NCI-H82 (cell line): Measurements from ENCODE around the gene TULP4.
"Not testable (repeated sequence)": the region's sequence is repeated elsewhere in the genome, so short reads cannot be mapped to it uniquely, and the experiment has no call there.

Experiments used
- DNase-seq: peaks from one replicate; lab custom pipeline; 2025; lab: John Stamatoyannopoulos, UW

The TULP4 gene

DNA sequence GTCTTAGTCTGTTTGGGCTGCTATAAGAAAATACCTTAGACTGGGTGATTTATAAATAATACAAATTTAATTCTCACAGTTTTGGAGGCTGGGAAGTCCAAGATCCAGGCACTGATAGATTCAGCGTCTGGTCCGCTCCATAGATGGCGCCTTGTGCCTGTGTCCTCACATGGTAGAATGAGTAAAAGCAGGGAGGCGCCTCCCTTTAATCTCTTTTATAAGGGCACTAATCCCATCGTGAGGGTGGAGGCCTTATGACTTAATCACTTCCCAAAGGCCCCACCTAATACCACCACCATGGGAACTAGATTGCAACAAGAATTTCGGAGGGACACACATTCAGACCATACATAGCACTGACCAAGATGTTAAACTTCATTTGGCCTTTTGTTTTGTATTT lies 156.4 kb downstream of the TULP4 start:
- DNase-seq = peak; percentile 94

- not testable (repeated sequence) for DNase-seq
Measured at GRCh38 chr6:158470023-158470422, 157.8 kb downstream of the TULP4 start.

DNA sequence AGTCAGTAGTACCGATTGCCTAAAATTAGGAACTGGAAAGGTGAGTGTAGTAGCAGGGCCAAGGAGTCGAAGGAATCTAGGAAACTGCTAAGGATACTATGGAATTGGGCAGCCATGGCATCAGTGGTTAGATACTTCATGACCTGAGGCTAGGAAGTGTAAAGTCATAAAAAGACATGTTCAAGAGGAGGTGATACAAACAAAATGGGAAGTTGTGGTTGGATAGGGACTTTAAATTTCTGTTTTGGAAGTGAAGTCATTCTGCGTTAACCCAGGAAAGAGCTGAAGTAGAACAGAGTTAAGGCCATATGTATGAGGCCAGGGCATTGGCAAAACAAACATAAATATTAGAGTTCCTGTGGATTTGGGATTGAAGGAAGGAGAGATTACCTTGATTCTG lies 159.1 kb downstream of the TULP4 start:
- no peak for DNase-seq

- peak; percentile 66 for DNase-seq
Measured at GRCh38 chr6:158472447-158472846, 160.2 kb downstream of the TULP4 start.

DNA sequence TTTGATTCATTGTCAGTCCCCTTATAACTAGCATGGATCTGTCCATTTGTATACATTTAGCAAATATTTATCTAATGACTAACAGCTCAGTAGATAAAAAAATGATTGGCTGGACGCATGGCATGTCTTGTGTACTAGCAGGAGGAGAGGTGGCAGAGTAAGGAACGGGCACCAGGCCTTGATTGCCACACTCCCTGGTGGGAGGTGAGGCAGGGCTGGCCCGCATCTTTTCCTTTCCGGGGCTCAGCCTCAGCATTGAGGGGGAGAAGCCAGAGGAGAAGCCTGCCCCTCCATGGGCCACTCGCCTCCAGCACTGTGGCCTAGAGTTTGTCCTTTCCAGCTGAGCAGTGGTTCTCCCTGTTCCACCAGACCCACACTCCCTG lies 162.7 kb downstream of the TULP4 start:
- peak; percentile 86 for DNase-seq

GRCh38 chr6:158475344-158476302 lies 163.4 kb downstream of the TULP4 start:
- DNase-seq = peak; percentile 96

- no peak for DNase-seq
Measured at GRCh38 chr6:158476389-158476788, 164.1 kb downstream of the TULP4 start.

- DNase-seq = not testable (repeated sequence)
Measured at GRCh38 chr6:158477722-158478121, 165.5 kb downstream of the TULP4 start.

- no peak for DNase-seq
Measured at GRCh38 chr6:158480989-158481388, 168.7 kb downstream of the TULP4 start.

- no peak for DNase-seq
Measured at GRCh38 chr6:158481690-158482473, 169.6 kb downstream of the TULP4 start.

GRCh38 chr6:158485431-158485830 lies 173.2 kb downstream of the TULP4 start:
- no peak for DNase-seq

- no peak for DNase-seq
Measured at GRCh38 chr6:158487495-158487894, 175.2 kb downstream of the TULP4 start.

DNA sequence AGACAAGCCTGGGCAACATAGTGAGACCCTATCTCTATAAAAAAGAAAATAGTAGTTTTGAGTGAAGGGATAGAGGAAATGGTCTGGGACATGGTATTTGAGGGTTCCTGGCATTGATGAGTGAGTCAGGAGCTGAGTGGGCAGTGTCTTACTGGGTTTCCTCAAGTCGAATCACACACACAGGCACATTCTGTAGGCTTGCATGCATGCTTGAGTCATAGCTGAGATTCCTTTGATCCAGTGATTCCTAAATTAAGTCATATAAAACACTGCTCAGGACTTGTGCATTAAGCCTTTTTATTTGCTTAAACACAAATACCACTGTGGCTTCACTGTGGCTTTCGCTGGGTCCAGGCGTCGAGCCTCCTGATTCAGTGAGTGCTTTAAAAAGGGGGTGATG lies 175.8 kb downstream of the TULP4 start:
- no peak for DNase-seq

GRCh38 chr6:158489441-158489840 lies 177.2 kb downstream of the TULP4 start:
- DNase-seq = no peak

- DNase-seq = no peak
Measured at GRCh38 chr6:158492881-158493280, 180.6 kb downstream of the TULP4 start.

GRCh38 chr6:158496700-158497099 lies 184.4 kb downstream of the TULP4 start:
- DNase-seq = peak; percentile 33

DNA sequence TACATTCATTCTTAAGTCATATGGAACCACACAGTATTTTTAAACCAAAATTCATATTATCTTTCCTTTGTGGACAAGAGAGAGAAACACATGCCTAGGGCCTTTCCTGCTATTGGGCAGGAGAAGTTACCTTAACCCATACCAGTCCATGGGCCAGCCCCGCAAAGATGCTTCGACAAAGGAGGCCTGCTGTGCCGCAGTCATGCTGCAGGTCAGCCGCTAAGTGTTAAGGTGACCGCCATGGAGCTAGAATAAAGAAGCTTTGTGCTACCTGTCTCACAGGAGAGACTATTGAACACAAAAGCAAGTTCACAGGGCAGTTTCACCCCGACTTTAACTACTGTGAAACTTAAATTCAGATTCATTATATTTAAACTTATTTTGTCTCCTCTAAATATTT lies 185.4 kb downstream of the TULP4 start:
- no peak for DNase-seq

- no peak for DNase-seq
Measured at GRCh38 chr6:158498362-158498761, 186.1 kb downstream of the TULP4 start.

- no peak for DNase-seq
Measured at GRCh38 chr6:158499601-158500000, 187.3 kb downstream of the TULP4 start.

- DNase-seq = peak; percentile 52
Measured at GRCh38 chr6:158500016-158500735, 187.9 kb downstream of the TULP4 start.

DNA sequence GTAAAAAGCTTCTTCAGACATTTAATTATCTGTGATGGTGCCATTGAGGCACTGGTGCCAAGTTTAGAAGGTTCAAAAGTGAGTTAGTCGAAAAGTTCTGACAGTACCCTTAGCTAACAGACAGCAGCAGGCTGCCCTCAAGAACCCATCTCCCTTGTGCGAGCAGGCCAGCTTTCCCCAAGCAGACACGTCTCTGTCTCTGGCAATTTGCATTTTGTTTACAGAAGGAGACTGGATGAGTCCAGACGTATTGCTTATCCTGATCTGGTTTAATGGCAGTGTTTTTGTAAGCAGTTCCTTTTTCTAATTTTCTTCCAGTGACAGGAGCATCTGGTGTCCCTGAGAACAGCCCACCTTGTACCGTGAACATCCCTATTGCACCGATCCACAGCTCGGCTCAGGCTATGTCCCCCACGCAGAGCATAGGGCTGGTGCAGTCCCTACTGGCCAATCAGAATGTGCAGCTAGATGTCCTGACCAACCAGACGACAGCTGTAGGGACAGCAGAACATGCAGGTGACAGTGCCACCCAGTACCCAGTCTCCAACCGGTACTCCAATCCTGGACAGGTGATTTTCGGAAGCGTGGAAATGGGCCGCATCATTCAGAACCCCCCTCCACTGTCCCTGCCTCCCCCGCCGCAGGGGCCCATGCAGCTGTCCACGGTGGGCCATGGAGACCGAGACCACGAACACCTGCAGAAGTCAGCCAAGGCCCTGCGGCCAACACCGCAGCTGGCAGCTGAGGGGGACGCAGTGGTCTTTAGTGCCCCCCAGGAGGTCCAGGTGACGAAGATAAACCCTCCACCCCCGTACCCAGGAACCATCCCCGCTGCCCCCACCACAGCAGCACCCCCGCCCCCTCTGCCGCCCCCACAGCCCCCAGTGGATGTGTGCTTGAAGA lies 189.3 kb downstream of the TULP4 start:
- no peak for DNase-seq
